GM12892 (cell line): ENCODE data around the gene CYP1B1.

Experiments
- POLR2A ChIP-seq: IDR thresholded peaks from 2 replicates; pipeline ENCODE4 v1.6.1; 2011; ENCODE audit warnings: low read depth, low read length, control low read depth
- POLR2AphosphoS5 ChIP-seq: IDR thresholded peaks from 2 replicates; pipeline ENCODE4 v1.6.1; 2011; ENCODE audit warnings: low read depth, low read length, control low read depth
- TAF1 ChIP-seq: IDR thresholded peaks from 2 replicates; pipeline ENCODE4 v1.6.1; 2011; ENCODE audit warnings: low read depth, mild to moderate bottlenecking, control low read depth, low read length, borderline replicate concordance

GRCh38 chr2:38056216-38056615 is 19.7 kb downstream of the CYP1B1 start:
- TF ChIP-seq POLR2A (no peak), POLR2AphosphoS5 (no peak), TAF1 (no peak)
